HG02610 (cell line): Measurements from ENCODE around the gene KLHL18.
"Not testable (repeated sequence)": the region's sequence is repeated elsewhere in the genome, so short reads cannot be mapped to it uniquely, and the experiment has no call there.

Source experiments
- ATAC-seq: cut with Tn5 transposase; IDR thresholded peaks from one replicate; pipeline ENCODE4 v1.9.1; 2021; ENCODE audit warnings: mild to moderate bottlenecking, moderate library complexity; ENCODE audit not compliant: unreplicated experiment

KLHL18 gene

DNA sequence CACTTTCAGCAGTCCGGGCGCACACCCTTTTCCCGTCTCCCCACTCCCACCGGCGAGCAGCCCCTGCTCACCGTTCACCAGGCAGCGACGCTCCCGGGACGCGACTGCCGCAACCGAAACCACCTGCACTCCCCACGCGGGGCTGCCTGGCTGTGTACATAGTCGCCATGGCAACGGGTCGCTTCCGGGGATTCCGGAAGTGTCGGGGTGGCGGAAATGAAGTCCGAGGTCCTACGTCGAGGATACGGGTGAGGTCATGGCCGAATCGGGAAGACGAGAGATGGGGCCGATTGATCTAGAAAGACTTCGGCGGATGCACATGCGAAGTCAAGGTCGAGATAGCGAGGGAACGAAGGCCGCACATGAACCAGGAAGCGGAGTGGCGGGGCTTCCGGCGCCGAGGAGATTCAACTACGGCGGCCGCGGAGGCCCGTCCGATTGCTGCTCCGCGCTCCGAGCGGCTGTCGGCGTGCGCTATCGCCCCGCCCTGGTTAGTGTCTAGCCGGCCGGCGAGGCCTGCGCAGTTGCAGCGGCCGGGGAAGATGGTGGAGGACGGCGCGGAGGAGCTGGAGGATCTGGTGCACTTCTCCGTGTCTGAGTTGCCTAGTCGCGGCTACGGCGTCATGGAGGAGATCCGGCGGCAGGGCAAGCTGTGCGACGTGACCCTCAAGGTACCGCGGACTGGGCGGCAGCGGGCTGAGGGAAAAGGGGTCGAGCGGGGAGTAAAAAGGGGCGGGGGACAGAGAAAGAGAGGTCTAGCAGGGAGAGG is at the start of gene KLHL18, which contains the start of gene KIF9:
Gene KLHL18, plus strand, starts transcription at position 521 of the 769 bp plus-strand sequence. Its CDS starts 22 bp downstream, at position 543.
Gene KIF9, minus strand, starts transcription at position 376 of the 769 bp plus-strand sequence. CDS start 5,425 bp downstream, outside the sequence.
- ATAC-seq = peak; percentile 72

DNA sequence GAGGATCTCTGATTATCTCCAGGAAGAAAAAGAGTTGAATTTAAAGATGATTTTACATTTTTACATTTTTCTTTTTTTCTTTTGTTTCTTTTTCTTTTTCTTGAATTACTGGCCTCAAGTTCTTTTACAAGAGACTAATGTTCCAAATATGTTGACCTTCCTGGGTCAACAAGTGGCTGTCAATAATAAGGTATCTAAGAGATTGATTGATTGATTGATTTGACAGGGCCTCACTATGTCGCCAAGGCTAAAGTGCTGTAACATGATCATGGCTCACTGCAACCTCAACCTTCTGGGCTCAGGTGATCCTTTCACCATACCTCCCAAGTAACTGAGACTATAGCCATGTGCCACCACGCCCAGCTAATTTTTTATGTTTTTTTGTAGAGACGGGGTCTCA is 44.7 kb upstream of the KLHL18 start:
- no peak for ATAC-seq

DNA sequence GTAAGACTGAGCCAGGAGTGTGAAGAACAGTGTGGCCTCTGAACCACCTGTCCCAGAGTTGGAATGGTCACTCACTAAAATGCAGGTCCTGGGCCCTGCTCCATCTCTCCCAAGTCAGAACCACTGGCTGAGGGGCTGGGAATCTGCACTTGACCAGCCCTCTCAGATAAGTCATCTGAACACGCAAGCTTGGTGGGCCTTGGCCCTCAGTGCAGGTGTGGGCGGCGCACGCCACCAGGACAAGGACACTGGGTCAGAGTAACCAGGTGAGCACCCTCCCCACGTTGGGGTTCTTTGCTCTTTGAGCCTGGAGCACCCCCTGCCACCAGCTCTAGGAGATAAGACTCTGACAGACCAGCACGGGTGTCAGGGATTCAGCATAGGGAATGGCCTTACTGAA is 42.8 kb upstream of the KLHL18 start:
- ATAC-seq = no peak

DNA sequence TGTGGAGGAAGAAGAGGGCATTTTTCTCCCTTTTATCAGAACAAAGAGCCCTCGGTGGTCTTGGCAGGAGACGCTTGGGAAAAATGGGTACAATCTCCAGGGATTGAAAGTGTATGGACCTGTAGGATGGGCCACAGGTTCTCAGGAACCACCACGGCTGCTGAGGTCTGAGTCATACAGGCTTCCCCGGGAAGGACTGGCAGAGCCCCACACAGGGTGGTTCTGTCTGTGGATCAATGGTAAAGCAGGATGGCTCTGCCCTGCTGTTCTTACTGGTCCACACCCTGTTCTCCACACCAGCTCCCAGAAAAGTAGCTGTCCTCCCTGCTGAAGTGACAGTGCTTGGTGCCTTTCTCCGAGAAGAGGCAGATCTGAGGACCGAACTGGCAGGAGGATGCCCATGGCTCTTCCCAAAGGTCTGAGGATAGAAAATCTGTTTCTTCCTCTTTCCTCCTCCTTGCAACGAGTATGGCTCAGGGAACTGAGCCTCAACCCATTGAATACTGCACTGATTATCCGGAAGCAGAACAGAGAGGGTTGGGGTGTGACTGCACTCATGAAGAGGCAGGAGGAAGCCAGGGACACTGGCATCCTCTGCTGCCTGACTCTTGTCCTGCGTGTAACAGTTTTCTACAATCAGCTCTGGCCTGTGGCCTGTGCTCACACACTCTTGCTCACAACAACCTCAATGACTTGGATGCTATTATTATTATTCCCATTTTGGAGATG is 39.2 kb upstream of the KLHL18 start:
- ATAC-seq = no peak

DNA sequence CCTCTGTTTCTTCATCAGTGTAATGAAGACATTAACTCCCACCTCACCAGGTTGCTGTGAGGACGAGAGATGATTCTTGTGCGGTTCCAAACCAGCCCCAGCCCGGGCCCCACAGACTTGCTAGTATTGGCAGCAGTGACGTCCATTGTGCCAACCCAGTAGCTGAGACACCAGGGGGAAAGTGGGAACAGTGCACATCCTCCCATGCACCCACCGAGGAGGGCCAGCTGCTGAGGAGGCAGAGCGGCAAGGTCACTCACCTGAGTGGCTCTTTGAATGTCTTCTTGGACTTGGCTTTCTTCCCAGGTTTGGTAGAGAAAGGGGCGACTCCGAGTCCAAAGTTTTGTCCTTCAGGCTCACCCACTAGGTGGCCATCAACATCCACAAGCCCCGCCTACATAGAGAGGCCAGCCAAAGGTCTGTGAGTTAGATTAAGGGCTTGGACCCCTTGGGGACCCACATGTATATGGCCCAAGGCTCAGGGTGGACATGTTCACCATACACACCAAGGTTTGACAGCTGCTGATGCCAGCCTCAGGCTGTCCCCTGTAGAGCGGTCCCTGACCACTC is 38.1 kb upstream of the KLHL18 start:
- ATAC-seq = no peak

GRCh38 chr3:47245271-47245670 is 37.5 kb upstream of the KLHL18 start:
- no peak for ATAC-seq

GRCh38 chr3:47247131-47248064 is 35.3 kb upstream of the KLHL18 start:
- ATAC-seq = no peak

DNA sequence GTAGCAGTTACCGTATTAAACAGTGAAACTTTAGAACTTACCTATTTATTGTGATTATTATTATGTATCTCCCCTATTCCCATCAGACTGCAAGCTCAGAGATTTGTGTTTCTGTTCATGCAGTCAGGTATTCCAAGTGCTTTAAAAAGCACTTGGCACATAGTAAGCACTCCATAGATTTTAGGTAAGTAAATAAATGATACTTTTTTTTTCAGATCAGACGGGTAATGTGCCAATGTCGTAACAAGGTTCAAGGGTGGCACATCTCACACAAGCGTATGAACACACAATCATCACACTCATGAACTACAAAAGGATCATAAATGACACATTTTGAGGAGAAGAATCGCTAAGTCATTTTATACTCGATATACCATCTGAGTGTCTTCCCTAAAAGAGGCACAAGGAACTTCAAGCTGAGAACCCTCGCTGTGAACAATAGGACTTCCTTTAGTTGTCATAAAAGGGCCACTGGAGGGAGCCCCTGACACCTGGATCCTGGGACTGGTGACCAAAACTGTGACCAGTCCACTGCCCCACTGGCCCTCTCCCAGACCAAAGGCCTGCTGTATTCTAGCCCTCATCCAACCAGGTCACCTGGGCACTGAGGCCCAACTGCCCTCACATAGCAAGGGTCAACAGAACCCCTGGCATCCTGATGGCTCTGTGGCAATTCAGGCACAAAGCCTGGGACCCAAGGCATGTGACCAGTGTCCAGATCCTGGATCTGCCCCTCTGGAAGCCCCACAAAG is 32.3 kb upstream of the KLHL18 start:
- ATAC-seq = no peak

DNA sequence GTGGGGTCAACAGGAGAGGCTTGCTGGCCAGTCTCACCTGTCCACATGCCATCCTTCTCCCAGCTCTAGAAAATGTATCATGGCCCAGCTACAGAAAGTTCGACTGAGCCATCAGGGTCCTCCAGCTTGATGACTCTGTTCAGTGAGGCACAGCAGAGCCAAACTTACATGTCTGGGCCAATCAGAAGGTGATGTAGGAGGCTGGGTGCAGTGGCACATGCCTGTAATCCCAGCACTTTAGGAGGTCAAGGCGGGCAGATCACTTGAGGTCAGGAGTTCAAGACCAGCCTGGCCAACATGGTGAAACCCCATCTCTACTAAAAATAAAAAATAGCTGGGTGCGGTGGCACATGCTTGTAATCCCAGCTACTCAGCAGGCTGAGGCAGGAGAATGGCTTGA is 31.7 kb upstream of the KLHL18 start:
- ATAC-seq = not testable (repeated sequence)

DNA sequence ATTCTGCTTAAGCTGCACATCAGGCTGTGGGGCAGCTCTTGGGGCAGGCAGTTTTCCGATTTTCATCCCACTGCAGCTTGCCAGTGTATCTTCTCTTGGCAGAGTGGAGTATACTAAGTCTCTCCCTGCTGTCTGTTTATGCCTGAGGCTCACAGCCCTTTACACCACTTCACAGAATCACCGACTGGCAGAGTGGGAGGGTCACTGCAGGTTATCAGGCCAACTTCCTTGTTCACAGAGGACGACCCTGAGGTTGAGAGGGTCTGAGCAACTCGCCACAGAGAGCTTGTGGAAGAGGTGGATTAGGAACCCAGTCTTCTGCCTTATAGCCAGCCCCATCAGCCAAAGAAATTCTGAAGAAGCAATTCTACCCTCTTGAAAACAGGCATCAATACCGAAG is 31.1 kb upstream of the KLHL18 start:
- no peak for ATAC-seq

DNA sequence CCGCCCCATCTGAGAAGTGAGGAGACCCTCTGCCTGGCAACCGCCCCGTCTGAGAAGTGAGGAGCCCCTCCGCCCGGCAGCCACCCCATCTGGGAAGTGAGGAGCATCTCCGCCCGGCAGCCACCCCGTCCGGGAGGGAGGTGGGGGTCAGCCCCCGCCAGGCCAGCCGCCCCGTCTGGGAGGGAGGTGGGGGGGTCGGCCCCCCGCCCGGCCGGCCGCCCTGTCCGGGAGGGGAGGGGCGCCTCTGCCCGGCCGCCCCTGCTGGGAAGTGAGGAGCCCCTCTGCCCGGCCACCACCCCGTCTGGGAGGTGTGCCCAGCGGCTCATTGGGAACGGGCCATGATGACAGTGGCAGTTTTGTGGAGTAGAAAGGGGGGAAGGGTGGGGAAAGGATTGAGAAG is 26.4 kb upstream of the KLHL18 start:
- not testable (repeated sequence) for ATAC-seq

DNA sequence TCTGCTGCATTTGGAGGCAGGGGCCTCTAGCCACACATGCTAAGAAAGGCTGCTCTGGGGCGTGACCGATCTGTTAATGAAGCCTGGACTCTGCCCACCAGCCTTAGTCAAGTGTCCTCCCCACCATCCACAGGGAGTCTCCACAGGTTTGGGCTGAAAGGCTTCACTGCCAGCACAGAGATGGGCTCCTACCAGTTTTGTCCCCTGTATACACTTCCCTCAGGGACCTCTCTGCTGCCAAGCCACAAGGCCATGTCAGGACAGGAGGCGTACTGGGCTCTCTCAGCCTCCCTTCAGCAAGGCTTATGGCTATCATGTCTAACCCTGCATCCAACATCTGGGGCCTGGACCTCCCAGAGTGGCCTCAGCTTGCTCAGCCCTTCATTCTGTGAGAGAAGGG is 23.6 kb upstream of the KLHL18 start:
- ATAC-seq = no peak

DNA sequence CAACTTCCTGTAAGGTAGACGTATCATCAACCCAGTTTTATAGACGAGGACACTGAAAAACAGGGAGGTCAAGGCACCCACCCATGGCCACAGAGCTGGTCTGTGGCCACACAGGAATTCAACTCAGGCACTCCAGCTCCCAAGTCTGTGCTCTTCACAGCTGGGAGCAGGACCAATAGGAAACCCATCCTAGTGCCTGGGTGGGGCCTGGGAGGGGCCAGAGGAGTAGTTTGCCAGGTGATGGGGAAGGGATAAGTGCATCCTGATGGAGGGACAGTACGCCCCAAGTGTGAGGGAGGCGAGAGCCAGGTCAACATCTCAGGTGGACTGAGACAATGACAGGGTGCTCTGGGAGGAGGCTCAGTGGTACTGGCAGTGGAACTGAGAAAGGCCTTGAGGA is 22.1 kb upstream of the KLHL18 start:
- no peak for ATAC-seq

DNA sequence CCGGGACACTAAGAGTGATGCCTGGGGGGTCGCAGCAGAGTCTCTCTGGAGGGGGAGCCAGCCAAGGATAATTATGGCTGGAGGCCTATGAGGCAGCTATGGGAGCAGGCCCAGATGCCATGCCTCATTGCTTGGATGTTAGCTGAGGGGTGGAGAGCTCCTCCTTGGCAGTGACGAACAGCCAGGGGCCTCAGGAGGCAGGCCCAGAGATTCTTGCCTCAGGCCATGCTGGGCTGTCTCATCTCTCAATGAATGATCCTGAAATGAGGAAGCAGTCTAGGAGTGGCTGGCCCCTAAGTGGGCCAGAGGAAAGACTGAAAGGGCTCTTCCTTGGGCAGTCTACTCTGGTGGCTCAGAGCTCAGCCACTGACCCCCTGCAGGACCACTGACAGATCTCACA is 21.4 kb upstream of the KLHL18 start:
- ATAC-seq = no peak

GRCh38 chr3:47265008-47265407 is 17.7 kb upstream of the KLHL18 start:
- no peak for ATAC-seq

- ATAC-seq = no peak
Measured at GRCh38 chr3:47265725-47266428, 16.9 kb upstream of the KLHL18 start.

- ATAC-seq = peak; percentile 67
Measured at GRCh38 chr3:47266709-47267489, 15.8 kb upstream of the KLHL18 start.

DNA sequence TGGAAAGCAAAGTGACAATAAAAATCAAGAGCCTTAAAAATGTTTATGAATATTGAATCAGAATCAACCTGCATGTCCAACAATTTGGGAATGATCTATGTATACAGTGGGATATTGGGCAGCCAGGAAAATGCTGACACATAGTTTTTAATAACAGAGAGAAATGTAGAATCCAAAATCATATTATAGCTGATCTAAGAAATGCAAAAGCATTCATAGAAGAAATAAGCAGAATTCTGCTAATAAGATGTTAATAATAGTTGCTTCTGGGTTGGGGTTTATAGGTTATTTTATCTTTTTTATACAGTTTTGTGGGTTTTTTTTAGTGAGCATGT is 15.3 kb upstream of the KLHL18 start:
- ATAC-seq = no peak

DNA sequence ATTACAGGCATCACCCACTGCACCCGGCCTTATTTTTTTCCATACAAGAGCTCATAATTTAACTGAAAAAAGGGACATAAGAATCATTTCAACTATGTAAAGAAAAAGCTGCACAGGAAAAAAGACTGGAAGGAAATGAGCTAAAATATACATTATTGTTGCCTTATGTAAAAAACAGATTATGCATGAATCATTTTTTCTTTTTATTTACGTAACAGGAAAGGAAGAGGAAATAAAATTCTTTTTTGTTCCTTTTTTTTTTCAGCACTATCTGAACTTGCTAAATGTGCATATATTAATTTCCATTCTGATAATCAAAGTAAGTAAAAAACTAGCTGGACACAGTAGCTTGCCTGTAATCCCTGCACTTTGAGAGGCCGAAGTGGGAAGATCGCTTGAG is 12.2 kb upstream of the KLHL18 start:
- no peak for ATAC-seq
